ENCODE results near the gene SLPI.

- TF ChIP-seq POLR2A (IDR thresholded peaks at IDR 0.05), result no peak
- peak; percentile 77 to 91 (median 81) for TF ChIP-seq CTCF (IDR thresholded peaks at IDR 0.05 in 4 of 5, conservative IDR thresholded peaks at IDR 0.05 in 1 of 5)
Measured at GRCh38 chr20:45290677-45291355, 36.5 kb upstream of the SLPI start.
